Activated CD4-positive, CD25-positive, alpha-beta regulatory T cell (primary cell): ENCODE data around the gene SYNJ2.

Experiments used
- DNase-seq, 4 experiments: peaks; one replicate each; lab custom pipeline; 2025; lab: John Stamatoyannopoulos, UW

Gene SYNJ2

DNA sequence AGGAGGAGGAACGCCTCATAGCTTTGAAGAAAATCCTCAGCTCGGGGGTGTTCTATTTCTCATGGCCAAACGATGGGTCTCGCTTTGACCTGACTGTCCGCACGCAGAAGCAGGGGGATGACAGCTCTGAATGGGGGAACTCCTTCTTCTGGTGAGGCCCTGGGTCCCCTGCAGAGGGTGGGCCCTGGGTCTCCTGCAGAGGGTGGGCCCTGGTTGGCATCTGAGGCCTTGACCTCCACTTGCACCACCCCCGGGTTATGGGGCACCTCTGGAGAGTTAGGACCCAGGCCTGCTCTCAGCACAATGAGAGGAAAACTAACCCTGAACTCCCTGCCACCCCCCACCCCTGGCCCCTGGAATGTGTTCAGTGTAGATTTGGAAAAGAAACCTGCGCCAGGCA is 47.2 kb downstream of the SYNJ2 start:
- no peak for DNase-seq

DNA sequence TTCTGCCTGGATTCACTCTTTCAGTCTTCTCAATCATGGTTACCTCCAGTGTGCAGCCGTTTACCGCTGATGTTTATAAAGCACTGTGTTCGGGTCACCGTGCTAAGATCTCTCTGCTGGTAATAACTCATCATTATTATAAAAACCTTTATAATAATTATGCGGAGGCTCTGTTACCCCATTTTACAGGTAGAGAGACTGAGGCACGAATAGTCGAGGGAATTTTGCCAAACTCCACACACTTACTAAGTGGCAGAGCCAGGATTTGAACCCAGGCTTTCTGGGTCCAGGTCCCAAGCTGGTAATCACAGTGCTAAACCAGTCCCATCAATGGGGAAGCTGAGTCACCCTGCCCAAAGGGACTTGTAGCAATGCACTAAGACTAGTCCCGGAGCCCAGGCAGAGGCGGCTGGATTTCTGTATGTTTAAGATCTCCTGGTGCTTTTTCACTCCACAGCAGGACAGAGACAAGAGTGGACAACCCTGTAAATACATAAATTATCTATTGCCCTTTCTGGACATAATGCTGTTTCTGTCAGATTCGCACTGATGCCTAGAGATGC is 48.1 kb downstream of the SYNJ2 start:
- DNase-seq: no peak

DNA sequence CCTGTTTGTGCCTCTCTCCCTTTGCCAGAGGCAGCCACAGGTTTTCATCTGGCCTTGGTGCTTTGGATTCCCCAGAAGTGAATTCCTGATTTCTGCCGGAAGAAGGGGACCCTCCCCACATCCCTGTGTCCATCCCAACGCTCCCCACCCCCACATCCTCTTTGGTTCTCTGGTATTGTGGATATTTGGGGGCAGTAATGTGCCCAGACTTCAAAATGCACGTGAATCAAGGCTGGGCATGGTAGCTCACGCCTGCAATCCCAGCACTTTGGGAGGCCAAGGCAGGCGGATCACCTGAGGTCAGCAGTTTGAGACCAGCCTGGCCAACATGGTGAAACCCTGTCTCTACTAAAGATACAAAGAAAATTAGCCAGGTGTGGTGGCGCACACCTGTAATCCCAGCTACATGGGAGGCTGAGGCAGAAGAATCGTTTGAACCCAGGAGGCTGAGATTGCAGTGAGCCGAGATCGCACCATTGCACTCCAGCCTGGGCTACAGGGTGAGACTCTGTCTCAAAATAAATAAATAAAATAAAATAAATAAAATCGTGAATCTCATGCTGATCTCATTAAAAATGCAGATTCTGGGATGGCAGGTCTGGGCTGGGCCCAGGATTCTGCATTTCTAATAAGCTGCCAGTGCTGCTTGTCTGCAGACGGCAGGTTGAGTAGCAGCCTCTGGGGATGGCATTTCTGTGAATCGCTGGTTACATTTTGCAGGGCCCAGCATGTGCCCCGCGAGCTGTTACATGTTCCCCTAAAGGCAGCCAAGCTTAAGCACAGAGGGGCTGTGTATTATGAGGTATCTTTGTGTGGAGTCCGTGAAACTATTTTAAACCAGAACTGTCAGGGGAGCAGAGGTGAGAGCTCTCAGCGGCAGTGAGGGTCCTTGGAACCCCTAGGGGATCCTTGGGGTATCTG is 49.0 kb downstream of the SYNJ2 start:
- no peak for DNase-seq

DNA sequence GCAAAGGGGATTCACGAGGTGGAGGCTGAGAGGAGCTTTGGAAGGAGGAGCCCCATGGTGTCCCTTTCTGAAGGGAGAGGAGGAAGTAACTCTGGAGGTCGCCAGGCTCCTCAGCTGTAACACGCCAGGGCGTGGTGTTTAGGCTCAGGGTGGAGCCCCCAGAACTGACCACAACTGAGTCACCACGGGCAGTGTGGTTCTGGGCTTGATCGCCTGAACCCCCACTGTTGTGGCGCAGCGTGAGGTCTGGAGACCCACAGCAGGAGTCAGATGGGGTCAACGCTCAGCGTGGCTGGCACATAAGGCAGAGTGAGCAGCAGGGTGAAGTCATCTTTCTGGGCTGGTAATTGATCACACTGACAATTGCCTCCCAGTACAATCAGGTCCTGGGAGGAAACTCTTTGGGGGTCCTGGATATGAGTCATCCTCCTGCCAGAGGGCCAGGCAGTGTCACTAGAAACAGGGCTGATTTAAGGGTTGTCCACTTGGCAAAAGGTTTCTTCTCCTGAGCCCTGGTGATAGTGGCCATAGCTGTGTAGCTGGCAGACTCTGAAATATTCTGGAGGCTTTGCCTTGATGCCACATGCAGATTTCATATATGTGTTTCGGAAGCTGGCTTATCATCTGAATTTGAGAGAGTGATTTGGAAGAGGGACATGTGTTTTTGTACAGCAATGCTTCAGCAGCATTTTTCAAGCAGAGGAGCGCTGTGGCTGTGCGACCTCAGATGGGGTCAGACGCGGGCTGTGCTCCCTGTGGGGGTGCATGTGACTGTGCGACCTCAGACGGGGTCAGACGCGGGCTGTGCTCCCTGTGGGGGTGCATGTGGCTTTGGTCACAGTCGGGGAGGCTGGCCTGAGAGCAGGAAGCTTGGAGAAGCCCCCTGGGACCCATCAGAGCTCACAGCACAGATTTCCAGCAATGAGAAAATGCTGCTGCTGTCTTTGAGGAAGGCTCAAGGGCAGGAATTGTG is 50.0 kb downstream of the SYNJ2 start:
- no peak for DNase-seq

DNA sequence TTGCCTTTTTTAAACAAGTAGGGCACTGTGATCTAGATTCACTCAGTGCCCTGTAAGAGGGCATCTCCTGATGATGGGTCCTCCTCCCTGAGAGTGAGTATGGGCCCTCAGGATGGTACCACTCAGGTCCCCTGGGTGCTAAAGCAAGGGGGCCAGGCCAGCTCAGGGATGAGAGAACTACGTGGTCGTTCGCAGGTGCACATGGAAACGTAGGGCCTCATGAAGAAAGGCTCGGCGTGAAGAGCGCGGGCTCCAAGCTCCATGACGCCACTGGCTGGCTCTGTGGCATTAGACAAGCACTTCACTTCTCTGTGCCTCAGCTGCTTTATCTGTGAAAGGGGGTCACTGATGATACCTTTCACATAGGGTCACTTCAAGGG is 50.7 kb downstream of the SYNJ2 start:
- no peak for DNase-seq

DNA sequence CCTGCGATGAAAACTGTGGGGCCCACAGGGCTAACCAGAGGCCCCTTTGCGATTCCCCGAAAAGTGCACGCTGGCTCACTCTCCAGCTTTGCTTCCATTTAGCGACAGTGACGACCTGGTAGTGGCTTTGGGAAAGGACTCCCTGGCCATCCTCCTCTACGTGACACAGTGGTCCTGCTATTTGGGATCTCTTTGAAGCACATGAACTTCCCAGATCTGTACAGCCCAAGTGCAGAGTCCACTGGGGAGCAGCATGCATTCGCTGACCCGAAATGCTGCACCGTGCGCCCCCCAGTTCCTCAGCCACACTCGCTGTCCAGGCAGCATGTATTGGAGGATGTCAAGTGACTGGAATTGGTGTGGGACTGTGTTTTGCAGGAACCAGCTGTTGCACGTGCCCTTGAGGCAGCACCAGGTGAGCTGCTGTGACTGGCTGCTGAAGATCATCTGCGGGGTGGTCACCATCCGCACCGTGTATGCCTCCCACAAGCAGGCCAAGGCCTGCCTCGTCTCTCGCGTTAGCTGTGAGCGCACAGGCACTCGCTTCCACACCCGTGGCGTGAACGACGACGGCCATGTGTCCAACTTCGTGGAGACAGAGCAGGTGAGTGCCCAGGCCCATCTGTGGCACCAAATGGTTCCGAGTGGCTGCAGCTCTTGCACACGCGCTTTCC is 51.6 kb downstream of the SYNJ2 start:
- no peak for DNase-seq

DNA sequence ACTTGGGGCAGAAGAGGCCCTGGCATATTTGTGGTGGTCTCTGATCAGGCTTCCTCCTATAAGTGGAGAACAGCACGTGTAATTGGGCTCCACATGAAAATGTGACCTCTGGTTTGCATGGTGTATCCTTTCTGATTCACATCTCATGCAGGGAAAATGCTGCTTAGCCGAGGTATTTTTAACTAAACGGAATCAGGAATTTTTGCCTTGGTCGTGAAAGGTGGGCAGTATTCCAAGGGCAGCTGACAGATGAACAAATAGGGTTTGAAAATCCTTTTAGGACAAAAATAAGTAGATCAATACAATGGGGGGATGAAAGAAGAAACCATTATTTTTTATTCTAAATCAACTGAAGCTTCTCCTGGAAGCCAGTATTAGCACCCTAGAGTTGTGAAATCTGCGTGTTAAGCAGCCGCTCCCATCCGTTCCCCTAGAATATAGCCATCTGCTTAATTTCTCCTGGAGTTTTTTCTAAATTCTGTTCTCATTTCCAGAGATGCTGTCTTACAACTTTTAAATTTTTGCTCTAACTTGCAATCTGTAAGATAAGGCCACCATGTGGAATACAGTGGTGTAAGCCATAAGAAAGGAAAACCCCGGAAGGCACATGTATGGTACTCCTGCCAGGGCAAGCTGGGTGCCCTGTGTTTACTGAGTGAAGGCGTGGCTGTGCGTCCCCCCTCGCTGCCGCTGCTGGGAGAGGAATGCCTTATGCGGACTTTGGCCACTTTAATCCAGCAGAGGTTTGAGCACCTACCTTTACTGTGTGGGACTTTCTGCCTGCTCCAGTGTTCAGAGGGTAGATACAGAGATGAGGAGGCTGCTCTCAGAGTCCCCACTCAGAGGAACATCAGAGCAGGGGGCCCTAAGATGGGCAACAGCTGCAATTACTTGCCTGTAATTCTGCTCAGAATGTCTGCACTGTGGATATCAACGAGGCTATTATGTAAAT is 52.4 kb downstream of the SYNJ2 start:
- DNase-seq: no peak

DNA sequence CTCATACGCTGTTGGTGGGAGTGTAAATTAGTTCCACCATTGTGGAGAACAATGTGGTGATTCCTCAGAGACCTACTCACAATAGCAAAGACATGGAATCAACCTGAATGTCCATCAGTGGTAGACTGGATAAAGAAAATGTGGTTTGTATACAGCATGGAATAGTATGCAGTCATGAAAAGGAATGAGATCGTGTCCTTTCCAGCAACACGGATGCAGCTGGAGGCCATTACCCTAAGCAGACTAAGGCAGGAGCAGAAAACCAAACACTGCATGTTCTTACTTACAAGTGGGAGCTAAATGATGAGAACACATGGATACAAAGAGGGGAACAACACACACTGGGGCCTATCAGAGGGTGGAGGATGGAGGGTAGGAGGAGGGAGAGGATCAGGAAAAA is 54.6 kb downstream of the SYNJ2 start:
- DNase-seq: no peak

DNA sequence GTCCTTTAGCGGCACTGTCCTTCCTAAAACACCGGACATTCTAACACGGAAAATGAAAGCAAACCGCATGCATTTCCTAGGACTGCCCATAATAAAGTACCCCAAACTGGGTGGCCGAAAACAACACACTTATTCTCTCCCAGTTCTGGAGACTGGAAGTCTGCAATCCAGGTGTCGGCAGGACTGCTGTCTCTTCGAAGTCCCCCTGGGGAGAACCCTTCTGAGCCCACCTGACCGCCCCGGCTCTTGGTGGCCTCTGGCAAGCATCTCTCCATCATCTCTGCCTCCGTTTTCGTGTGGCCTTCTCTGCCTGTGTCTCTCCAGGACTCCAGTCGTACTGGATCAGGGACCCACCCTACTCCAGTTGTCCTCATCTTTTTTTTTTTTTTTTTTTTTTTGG is 55.4 kb downstream of the SYNJ2 start:
- DNase-seq: no peak

DNA sequence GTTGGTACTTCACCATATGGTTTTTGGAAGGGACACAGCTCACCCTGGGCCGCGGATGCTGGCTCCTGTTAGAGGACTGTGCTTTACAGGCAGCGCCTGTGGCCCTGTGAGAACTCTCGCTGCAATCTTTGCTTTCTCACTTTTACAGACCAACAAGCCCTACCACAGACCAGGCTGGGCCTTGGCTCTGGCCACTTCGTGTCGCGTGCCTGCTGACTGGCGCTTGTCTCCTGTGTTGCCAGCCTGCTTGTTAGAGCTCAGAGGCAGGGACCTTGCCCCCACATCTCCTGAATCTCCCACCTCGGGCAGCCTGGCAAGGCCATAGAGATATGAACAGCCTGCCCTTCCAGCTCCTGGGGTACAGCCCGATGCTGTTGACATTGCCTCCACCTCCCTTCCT is 56.1 kb downstream of the SYNJ2 start:
- DNase-seq: no peak

DNA sequence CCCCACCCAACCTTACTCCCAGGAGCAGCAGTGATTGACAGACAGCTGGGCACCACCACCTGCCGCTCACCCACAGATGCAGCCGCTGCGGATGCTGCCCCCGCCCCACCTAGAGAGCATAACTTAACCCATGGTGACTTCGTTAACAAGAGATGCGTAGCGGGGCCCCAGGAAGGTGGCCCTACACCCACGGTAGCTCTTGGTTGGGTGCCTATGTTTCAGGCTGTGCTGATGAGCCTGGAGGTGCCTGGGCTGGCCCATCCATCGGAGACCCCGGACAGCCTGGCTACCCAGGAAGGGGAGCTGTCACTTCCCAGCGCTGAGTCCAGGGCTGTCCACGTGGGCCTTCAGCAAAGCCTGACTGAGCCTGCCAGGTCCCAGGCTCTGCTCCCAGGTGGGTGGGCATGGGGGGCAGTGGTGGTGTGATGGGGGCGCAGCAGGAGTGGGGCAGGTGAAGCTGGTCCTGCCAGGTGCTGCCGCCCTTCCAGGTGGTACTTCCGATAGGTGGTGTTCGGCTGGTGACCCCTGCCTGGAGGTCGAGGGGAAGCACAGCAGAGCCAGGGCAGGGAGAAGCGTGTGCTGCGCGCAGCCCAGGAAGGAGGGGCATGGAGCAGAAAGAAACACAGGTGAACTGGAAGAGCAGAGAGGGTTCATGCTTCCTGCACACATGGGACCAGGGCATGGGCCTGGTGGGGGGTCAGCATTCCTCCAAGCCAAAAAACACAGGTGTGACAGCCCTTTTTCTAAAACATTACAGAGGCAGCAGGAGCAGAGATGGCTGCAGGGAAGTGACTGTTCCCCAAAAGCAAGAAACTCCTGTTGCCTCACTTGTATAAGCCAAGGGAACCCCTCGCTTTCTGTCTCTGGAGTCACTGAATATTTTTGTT is 56.9 kb downstream of the SYNJ2 start:
- no peak for DNase-seq

DNA sequence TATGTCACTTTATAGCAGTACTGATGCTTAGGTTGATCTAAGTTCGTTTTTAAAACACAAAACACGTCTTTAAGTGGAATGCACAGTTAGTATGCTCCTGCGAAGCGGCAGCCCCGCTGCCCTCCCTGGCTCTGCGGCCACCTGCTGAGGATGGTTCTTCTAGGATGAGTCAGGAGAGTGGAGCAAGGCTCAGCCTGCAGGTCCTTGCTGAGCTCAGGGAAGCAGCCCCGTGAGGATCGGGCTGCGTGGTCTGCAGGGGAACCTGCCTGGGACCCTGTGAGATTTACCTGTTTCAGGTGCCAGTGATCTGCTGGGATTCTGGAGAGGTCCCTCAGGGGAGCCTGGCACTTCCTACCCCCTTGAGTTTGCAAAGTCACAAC is 57.5 kb downstream of the SYNJ2 start:
- no peak for DNase-seq

DNA sequence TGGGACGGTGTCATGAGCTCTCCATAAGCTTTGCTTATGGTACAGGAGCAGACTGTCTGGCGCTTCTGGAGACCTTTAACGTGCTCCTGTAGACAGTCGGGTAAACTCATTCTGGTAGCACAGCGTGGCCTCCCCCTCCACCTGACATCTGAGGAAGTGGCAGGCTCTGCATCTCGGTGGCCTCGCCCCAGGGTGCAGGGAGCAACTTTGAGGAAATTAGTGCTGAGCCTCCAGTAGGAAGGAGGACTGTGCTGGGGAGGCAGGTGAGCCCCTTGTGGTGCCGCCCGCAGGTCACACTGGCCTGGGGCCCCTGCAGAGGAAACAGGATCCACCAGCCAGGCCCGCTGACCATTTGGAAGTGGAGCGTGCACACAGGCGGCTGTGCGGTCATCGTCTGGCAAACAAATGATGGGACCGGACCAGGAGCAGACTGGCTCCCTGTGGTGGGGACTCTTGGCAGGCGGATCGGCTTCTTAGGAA is 57.9 kb downstream of the SYNJ2 start:
- no peak for DNase-seq

DNA sequence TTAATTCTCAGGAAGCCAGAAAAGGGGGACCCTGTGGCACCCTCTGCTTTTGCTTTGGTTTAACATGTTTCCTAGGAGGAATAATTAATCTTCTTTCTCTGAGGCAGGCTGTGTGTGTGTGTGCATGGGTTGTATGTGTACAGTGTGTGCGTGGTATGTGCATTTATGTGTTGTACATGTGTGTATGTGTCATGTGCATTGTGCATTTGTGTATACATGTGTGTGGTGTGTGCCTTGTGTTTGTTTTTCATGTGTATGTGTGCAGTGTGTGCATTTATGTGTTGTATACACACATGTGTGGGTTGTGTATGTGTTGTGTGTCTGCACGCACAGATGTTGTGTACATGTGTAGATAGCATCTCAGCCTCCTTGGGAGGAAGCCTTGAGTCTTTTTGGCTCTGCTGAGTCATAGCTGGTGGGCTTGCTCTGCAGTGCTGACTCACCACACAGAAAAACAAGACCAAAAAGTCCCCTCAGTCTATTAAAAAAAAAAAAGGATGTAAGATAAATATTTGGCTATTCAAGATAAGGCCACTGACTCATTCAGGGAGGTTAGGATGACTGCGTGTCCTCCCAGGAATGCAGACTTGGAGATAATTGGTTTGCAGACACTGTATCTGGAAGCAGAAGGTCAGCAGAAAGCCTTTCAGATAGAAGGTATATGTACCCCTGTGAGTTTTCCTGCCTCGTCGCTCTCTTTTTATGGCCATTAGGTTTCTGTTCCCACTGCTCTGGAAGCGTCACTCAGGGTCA is 58.6 kb downstream of the SYNJ2 start:
- DNase-seq: no peak

DNA sequence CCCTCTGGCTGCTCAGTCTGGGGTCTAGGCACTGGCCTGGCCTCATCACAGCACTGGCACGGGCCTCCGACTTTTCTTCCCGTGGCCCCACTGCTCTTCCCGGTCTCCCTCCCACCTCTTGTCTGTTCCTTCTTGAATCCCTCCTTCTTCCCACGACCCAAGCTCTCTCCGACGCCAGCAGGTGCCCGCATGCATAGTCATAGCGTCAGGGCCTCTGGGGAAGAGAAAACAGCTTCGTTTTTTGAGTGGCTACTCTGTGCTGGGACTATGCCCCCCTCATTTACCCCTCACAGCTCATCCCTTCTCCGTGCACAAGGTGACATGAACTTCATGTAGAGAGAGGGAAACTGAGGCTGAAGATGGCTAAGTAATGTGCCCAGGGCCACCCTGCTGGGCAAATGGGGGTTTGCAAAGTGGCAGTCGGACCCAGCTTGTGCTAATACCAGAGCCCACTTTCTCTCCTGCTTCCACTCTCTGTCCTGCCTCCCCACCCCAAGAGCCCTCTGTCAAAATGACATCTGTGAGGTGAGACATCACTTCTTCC is 59.2 kb downstream of the SYNJ2 start:
- no peak for DNase-seq

DNA sequence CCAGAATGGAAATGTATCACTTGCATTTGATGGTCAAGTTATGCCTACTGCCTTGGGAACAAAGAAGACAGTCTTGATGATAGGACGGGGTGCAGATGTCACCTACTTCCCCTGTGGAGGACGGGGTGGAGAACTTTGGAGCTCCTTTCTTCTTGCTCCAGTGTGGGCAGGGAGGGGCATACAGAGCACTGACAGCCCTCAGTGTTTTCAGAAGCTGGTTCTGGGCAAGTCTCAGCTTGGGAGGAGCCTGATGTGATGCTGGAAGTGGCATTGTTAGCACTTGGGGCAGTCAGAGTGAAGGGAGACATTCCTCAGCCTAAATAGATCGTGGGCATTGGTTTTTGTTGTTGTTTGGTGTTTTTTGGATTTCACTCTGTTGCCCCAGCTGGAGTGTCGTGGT is 59.7 kb downstream of the SYNJ2 start:
- no peak for DNase-seq

DNA sequence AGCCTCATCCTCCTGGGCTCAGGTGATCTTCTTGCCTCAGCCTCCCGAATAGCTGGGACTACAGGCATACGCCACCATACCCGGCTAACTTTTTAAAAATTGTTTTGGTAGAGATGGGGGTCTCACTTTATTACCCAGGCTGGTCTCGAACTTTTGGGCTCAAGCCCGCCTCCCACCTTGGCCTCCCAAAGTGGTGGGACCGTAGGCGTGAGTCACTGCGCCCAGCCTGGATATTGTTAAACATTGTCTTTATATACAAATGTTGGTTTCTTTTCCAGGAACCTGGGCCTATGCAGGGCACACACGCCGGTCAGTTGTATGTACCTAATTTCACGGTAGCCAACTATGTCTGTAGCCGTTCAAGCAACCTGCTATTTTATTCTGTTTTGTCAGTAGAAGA is 60.1 kb downstream of the SYNJ2 start:
- DNase-seq: no peak

DNA sequence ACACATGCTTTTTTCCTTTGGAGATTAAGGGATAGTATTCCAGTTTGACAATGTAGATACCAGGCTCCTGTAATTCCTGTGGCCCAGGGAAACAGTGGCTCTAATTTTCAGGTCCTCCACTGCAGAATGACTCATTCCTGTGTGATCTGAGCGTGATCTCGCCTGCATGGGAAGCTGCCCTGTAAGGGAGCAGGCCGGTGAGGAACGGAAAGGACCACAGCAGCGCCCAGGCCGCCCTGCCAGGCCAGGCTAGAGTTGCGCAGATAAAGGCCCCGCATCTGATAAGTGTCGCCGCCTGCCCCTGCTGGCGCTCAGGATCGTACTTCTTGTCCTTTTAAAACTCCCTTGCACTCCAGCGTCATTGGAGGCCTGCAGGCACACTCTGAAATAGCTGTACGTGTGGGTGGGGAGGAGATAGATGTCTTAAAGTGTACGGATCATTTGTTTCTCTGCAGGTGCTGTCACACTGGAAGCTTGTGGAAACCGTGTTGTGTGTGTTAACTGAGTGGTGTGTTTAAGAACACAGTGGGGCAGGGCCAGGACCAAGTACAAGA is 60.7 kb downstream of the SYNJ2 start:
- no peak for DNase-seq
